HepG2 (cell line): ENCODE measurements around the gene EDN2.

Source experiments
- ATF3 ChIP-seq: sonication (generic); formaldehyde crosslinking; IDR thresholded peaks from 2 replicates; pipeline ENCODE4 v1.4.0; 2020; ENCODE audit warnings: missing genetic modification reagents
- BRCA1 ChIP-seq: sonication (generic); formaldehyde crosslinking; IDR thresholded peaks from 2 replicates; pipeline ENCODE4 v1.4.0; 2020; ENCODE audit warnings: missing genetic modification reagents
- CREB1 ChIP-seq, 2 experiments: fragments of 450-650 bp in 1 of 2; IDR thresholded peaks; 2 replicates each; pipeline ENCODE4 v1.6.1; 2016 to 2017; ENCODE audit warnings: control low read depth in 1 of 2, mild to moderate bottlenecking in 1 of 2, missing compliant biosample characterization in 1 of 2, missing genetic modification characterization in 1 of 2
- EZH2 ChIP-seq: conservative IDR thresholded peaks from 2 replicates; pipeline ENCODE4 v1.6.1; 2012; ENCODE audit warnings: mild to moderate bottlenecking, low read depth, low read length, moderate library complexity
- FOXA1 ChIP-seq, 2 experiments: fragments of 450-650 bp in 1 of 2; sonication (generic) in 1 of 2; formaldehyde crosslinking in 1 of 2; IDR thresholded peaks; 2 replicates each; pipeline versions ENCODE4 v1.4.0 to v1.6.1; 2016 to 2020; ENCODE audit warnings: missing genetic modification reagents in 1 of 2
- POLR2A ChIP-seq, 2 experiments: IDR thresholded peaks; 2 replicates each; pipeline ENCODE4 v1.6.1; 2011; ENCODE audit warnings: low read depth in 2 of 2, low read length in 2 of 2, mild to moderate bottlenecking in 1 of 2, moderate library complexity in 1 of 2; ENCODE audit not compliant: insufficient read depth in 1 of 2
- SETDB1 ChIP-seq: sonication (generic); formaldehyde crosslinking; IDR thresholded peaks from 2 replicates; pipeline ENCODE4 v1.5.1; 2020; ENCODE audit warnings: missing genetic modification reagents, mild to moderate bottlenecking, borderline replicate concordance
- TAF1 ChIP-seq: sonication (generic); formaldehyde crosslinking; IDR thresholded peaks from 2 replicates; pipeline ENCODE4 v1.4.0; 2020; ENCODE audit warnings: missing genetic modification reagents
- ZNF143 ChIP-seq: sonication (generic); formaldehyde crosslinking; IDR thresholded peaks from 2 replicates; pipeline ENCODE4 v1.4.0; 2020; ENCODE audit warnings: missing genetic modification reagents
- ZNF766 ChIP-seq: sonication (generic); formaldehyde crosslinking; IDR thresholded peaks from 2 replicates; pipeline ENCODE4 v1.5.0; 2020; ENCODE audit warnings: missing genetic modification reagents, borderline replicate concordance
- TF ChIP-seq, protein P1 (sequence below): sonication (generic); formaldehyde crosslinking; IDR thresholded peaks from 2 replicates; pipeline ENCODE4 v1.5.0; 2020; ENCODE audit warnings: mild to moderate bottlenecking, missing genetic modification reagents, moderate library complexity
- TF ChIP-seq, protein P2 (sequence below): sonication (generic); formaldehyde crosslinking; IDR thresholded peaks from 2 replicates; pipeline ENCODE4 v1.4.0; 2020; ENCODE audit warnings: mild to moderate bottlenecking, missing genetic modification reagents

GRCh38 chr1:41474490-41475271, 9.8 kb downstream of the EDN2 start:
- TF ChIP-seq, protein P1, sequence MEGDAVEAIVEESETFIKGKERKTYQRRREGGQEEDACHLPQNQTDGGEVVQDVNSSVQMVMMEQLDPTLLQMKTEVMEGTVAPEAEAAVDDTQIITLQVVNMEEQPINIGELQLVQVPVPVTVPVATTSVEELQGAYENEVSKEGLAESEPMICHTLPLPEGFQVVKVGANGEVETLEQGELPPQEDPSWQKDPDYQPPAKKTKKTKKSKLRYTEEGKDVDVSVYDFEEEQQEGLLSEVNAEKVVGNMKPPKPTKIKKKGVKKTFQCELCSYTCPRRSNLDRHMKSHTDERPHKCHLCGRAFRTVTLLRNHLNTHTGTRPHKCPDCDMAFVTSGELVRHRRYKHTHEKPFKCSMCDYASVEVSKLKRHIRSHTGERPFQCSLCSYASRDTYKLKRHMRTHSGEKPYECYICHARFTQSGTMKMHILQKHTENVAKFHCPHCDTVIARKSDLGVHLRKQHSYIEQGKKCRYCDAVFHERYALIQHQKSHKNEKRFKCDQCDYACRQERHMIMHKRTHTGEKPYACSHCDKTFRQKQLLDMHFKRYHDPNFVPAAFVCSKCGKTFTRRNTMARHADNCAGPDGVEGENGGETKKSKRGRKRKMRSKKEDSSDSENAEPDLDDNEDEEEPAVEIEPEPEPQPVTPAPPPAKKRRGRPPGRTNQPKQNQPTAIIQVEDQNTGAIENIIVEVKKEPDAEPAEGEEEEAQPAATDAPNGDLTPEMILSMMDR (CRISPR knock-in tag) = no peak
- TF ChIP-seq BRCA1 (CRISPR knock-in tag) = no peak
- TF ChIP-seq FOXA1 (IDR thresholded peaks at IDR 0.05) = no peak
- no peak for TF ChIP-seq FOXA1 (CRISPR knock-in tag; IDR thresholded peaks at IDR 0.05)
- TF ChIP-seq EZH2 = no peak
- no peak for TF ChIP-seq ZNF766 (CRISPR knock-in tag)
- no peak for TF ChIP-seq ATF3 (CRISPR knock-in tag)
- TF ChIP-seq POLR2A (IDR thresholded peaks at IDR 0.05; ENCODE audit: insufficient read depth in 1 of 2, low read depth in 2 of 2, low read length in 2 of 2) = no peak
- no peak for TF ChIP-seq CREB1 (IDR thresholded peaks at IDR 0.05)
- no peak for TF ChIP-seq CREB1 (CRISPR knock-in tag; IDR thresholded peaks at IDR 0.05)
- TF ChIP-seq ZNF143 (CRISPR knock-in tag) = no peak
- no peak for TF ChIP-seq TAF1 (CRISPR knock-in tag)
- TF ChIP-seq, protein P2, sequence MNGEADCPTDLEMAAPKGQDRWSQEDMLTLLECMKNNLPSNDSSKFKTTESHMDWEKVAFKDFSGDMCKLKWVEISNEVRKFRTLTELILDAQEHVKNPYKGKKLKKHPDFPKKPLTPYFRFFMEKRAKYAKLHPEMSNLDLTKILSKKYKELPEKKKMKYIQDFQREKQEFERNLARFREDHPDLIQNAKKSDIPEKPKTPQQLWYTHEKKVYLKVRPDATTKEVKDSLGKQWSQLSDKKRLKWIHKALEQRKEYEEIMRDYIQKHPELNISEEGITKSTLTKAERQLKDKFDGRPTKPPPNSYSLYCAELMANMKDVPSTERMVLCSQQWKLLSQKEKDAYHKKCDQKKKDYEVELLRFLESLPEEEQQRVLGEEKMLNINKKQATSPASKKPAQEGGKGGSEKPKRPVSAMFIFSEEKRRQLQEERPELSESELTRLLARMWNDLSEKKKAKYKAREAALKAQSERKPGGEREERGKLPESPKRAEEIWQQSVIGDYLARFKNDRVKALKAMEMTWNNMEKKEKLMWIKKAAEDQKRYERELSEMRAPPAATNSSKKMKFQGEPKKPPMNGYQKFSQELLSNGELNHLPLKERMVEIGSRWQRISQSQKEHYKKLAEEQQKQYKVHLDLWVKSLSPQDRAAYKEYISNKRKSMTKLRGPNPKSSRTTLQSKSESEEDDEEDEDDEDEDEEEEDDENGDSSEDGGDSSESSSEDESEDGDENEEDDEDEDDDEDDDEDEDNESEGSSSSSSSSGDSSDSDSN (CRISPR knock-in tag) = no peak
- TF ChIP-seq SETDB1 (CRISPR knock-in tag) = no peak
